Germinal center (tissue), 1 donor: ENCODE measurements around the gene RBCK1.
A peak's percentile ranks its signal among the peaks of the same experiment; 100 is the strongest.
"Not testable (repeated sequence)": the region's sequence is repeated elsewhere in the genome, so short reads cannot be mapped to it uniquely, and the experiment has no call there.

Source experiments
- DNase-seq: peaks from one replicate; pipeline ENCODE4 v3.0.0; 2012; ENCODE audit warnings: mixed read lengths, low spot score

The RBCK1 gene

DNA sequence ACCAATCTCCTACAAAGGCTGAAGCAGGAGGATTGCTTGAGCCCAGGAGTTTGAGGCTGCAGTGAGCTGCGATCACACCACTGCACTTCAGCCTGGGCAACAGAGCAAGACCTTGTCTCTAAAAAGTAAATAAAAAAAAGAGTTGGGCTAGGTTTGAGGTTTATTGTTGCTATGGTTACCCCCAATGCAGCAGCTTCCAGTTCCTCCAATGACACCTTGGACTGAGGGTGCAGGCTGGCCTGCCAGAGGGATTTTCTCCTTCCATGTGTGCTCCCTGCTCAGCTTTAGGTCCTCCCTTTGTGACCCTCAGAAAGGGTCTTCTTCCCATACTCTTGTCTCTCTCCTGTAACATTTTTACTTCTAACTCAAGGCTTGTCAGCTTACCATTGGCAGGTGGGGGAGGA is 64.8 kb downstream of the RBCK1 start:
- no peak for DNase-seq

DNA sequence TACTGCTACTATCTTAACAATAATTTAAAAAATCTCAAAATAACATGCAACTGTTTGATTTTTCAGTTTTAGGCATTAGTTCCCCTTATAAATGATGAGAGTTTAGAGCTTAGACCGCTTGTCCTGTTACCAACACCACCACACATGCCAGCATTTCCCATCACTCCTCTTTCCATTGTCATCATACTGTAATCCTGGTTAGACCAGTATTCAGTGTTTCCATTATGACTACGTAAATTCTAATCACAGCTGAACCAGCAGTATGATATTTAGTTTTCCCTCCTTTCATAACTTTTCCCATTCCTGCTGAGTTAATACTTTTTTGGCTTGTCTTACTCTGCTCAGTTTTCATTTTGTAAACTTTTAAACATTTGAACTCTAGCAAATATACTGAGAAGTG is 66.5 kb downstream of the RBCK1 start:
- no peak for DNase-seq

DNA sequence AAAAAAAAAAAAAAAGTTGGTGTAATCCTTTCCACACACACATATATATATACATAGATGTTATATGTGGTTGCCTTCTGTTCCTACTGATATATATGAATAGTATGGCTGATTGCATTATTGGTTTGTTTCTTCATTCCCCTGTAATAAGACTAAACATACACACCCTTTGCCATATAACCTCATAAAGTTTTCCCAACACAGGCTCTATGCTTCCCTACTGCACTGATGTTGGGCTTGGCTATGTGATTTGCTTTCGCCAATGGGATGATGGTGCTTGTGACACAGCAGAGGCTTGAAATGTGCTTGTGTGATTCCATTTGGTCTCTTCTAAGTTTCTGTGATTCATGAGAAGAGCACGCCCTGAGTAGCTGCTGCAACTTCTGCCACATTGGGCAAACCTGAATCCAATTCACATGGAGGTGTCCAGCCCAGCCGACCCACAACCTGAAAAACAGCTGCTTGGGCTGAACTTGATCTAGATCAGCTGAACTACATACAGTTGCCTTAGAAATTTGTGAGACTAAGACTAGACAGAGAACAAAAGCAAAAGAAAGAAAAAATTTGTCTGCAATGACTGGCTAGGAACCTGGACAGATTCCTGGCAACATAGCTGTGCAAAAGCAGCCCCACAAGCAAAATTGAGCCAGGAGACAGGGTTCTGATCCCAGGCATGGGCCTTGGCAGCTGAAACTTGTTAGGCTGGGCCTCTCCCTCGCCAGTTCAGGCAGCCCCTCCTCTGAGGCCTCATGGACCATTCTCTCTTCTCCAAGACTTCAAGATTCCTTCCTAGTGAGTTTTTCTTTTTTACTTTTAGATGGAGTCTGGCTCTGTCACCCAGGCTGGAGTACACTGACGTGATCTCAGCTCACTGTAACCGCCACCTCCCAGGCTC is 67.6 kb downstream of the RBCK1 start:
- DNase-seq: no peak

DNA sequence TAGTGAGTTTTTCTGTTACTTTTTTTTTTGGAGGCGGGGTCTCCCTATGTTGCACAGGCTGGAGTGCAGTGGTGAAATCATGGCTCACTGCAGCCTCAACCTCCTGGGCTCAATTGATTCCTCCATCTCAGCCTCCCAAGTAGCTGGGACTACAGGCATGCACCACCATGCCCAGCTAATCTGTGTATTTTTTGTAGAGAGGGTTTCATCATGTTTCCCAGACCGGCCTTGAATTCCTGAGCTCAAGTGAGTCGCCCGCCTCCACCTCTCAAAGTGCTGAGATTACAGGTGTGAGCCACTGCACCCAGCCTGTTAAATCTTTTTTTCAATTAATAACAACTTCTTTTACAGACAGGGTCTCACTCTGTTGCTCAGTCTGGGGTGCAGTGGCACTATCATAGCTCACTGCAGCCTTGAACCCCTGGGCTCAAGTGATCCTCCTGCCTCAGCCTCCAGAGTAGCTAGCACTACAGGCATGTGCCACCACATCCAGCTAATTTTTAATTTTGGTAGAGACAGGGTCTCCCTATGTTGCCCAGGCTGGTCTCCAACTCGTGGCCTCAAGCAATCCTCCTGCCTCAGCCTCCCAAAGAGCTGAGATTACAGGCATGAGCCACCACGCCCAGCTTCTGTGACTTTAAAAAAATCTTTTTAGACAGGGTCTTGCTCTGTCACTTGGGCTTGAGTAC is 68.6 kb downstream of the RBCK1 start:
- DNase-seq: not testable (repeated sequence)

DNA sequence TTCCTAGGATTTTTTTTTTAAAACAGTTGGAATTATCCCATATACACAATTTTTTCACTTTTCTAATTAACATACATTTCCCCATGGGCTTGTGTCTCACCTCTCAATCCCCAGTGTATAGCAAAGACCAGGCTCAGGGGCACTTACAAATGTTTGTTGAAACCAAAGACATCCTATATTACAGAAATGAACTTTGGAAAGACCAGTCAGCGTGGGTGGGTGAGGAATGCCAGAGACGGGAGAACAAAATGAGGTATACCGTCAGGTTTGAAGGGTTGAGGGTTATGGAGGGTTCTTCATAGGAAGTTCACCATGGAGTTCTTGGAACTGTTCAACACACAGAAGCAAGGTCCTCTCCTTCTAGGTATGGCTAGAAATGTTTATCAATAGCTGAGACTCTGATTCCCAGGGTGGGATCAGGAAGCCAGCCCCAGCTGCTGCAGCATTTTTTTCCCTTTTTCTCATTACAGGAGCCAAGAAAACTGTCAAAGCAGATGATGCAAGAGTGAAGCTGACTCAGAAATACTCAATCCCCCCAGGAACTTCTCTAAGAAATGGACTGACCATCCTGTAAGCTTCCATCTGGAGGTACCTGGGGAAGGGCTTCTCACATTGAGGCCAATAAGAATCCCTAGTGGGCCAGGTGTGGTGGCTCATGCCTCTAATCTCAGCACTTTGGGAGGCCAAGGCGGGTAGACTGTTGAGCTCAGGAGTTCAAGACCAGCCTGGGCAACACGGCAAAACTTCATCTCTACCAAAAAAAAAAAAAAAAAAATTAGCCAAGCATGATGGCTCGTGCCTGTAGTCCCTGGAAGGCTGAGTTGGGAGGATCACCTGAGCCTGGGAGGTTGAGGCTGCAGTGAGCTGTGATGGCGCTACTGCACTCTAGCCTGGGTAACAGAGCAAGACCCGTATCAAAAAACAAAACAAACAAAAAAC is 70.2 kb downstream of the RBCK1 start:
- DNase-seq: no peak

DNA sequence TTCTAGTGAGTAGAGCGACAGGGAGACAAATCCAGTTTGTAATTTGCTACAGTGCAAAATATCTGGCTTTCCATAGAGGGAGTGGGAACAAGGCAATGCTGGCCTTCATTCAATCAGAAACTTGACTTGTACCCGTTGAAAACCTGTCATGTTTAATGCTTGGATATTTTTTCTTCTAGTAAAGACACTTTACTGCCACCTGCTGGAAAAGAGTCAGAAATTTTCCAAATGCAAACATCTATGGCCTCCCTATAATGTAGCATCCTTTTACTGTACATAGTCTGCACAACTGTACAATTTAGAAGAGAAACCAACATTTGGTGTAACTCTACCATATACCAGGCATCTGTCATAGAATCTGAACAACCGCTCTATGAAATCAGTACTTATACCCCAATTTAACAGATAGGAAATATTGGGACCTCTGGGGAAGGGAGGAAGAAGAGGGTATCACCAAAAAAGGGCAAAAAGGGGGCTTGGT is 70.9 kb downstream of the RBCK1 start:
- DNase-seq: peak; percentile 72

DNA sequence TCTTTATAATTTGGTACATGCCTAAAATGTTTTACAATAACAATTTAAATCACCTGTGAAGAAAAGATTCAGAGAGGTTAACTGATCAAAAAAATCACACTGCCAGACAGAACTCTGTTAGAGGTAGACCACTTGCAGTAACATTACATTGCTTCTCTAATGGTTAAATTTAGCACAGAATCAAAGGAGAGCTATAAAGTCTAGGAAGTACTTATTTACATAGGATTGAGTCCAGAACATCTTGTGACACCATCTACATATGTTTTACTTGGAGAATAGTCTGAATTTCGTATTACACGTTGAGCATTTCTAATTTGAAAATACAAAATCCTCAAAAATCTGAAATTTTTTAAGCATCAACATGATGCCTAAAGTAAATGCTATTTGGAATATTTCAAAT is 71.4 kb downstream of the RBCK1 start:
- DNase-seq: no peak

DNA sequence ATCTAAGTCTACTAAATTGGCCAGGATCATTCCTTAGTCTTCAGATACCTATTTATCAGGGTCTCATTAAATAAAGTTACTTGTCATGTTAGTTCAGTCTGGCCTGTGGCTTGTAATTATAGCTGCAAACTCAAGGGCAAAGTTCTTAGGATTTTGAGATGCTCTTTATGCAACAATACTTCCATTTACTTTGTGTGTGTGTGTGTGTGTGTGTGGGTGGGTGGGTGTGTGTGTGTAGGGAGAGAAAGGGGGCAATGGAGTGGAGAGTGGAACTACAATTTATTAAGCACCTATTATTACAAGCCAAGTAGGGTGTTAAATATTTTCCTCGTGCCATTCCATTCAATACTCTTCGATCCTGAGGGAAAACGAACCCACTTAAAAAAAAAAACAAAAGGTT is 71.9 kb downstream of the RBCK1 start:
- no peak for DNase-seq

DNA sequence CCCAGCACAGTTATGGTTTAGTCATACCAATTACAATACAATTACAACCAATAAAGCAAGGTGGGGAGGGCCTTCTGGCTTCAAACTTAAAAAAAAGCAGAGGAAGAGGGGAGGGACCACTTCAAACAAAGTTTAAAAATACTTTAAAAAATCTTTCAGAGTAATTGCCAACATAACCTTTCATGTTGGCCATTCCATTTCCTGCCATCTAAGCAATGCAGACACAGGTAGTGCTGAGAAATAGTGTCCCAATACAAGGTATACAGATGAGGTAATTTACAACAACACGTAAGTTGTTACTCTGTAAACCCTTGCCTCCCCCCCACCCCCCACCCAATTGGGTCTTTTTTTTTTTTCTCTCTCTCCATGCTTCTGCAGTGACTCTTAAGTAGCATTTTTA is 73.1 kb downstream of the RBCK1 start:
- DNase-seq: no peak
